ENCODE results near the gene CECR2. TPM values are rescaled to one million over a fixed set of nuclear protein-coding genes. Genes with fewer than 3 reads are reported as not detected.

Gene CECR2
- total RNA-seq, 1 donor from 2014 or later = 1.4 TPM

- no peak overlapping the region for H3K27ac ChIP-seq
- H3K27me3 ChIP-seq = no peaks in the 10 kb centered on the region
- no peaks in the 10 kb centered on the region for H3K4me1 ChIP-seq
- no peaks in the 10 kb centered on the region for H3K9me3 ChIP-seq
- intact Hi-C loops (cut with DNase I) = no loop called here
- H3K4me3 ChIP-seq = no peak overlapping the region
- H3K36me3 ChIP-seq = no peaks in the 10 kb centered on the region
- no peak for DNase-seq (ENCODE audit: low spot score in 2 of 2)
- TF ChIP-seq, protein P1, sequence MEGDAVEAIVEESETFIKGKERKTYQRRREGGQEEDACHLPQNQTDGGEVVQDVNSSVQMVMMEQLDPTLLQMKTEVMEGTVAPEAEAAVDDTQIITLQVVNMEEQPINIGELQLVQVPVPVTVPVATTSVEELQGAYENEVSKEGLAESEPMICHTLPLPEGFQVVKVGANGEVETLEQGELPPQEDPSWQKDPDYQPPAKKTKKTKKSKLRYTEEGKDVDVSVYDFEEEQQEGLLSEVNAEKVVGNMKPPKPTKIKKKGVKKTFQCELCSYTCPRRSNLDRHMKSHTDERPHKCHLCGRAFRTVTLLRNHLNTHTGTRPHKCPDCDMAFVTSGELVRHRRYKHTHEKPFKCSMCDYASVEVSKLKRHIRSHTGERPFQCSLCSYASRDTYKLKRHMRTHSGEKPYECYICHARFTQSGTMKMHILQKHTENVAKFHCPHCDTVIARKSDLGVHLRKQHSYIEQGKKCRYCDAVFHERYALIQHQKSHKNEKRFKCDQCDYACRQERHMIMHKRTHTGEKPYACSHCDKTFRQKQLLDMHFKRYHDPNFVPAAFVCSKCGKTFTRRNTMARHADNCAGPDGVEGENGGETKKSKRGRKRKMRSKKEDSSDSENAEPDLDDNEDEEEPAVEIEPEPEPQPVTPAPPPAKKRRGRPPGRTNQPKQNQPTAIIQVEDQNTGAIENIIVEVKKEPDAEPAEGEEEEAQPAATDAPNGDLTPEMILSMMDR (IDR thresholded peaks at IDR 0.05) = no peak
These were observed 34.6 kb downstream of the CECR2 start for GRCh38 chr22:17403906-17404305.

GRCh38 chr22:17407643-17408042 is 38.4 kb downstream of the CECR2 start:
- Histone ChIP-seq H3K27me3 (no peaks in the 10 kb centered on the region), H3K4me3 (no peak overlapping the region), H3K27ac (no peak overlapping the region), H3K4me1 (no peaks in the 10 kb centered on the region), H3K9me3 (no peaks in the 10 kb centered on the region), H3K36me3 (no peaks in the 10 kb centered on the region)
- intact Hi-C loops (cut with DNase I) = no loop called here
- no peak for DNase-seq (ENCODE audit: low spot score in 2 of 2)
- TF ChIP-seq, protein P1 (IDR thresholded peaks at IDR 0.05) = no peak

GRCh38 chr22:17410576-17410975 is 41.3 kb downstream of the CECR2 start:
- H3K4me1 ChIP-seq = no peaks in the 10 kb centered on the region
- H3K4me3 ChIP-seq = no peak overlapping the region
- DNase-seq (ENCODE audit: low spot score in 2 of 2) = no peak
- intact Hi-C loops (cut with DNase I) = no loop called here
- no peak overlapping the region for H3K27ac ChIP-seq
- H3K27me3 ChIP-seq = no peaks in the 10 kb centered on the region
- no peaks in the 10 kb centered on the region for H3K9me3 ChIP-seq
- TF ChIP-seq, protein P1 (IDR thresholded peaks at IDR 0.05) = no peak
- no peaks in the 10 kb centered on the region for H3K36me3 ChIP-seq

- intact Hi-C loops (cut with DNase I) = no loop called here
- no peak overlapping the region for H3K4me3 ChIP-seq
- H3K27me3 ChIP-seq = no peaks in the 10 kb centered on the region
- TF ChIP-seq, protein P1 (IDR thresholded peaks at IDR 0.05) = no peak
- H3K9me3 ChIP-seq = no peaks in the 10 kb centered on the region
- H3K4me1 ChIP-seq = no peaks in the 10 kb centered on the region
- H3K27ac ChIP-seq = no peak overlapping the region
- DNase-seq (ENCODE audit: low spot score in 2 of 2) = no peak
- H3K36me3 ChIP-seq = no peaks in the 10 kb centered on the region
These were observed 42.0 kb downstream of the CECR2 start for GRCh38 chr22:17411213-17411612.

DNA sequence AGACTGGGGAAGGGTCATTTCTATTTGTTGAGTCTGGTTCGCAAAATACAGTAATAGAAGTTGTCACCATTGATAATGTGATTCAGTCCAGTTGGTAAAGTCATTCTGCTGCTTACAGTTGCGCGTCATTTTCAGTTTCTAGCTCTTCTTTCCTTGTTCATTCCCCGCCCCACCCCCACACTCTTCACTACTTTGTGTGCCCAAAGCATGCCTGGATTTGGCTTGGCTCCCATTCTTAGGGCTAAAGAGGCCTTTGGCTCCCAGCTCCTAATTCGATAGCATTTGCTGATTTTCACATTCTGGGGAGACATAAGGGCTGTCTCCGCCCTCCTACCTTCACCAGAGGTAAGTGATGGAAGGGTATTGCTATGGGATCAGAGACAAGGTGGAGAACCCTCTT is 43.0 kb downstream of the CECR2 start:
- Histone ChIP-seq H3K27me3 (no peaks in the 10 kb centered on the region), H3K4me1 (no peaks in the 10 kb centered on the region), H3K36me3 (no peaks in the 10 kb centered on the region), H3K27ac (no peak overlapping the region), H3K4me3 (no peak overlapping the region), H3K9me3 (no peaks in the 10 kb centered on the region)
- DNase-seq (ENCODE audit: low spot score in 2 of 2) = no peak
- TF ChIP-seq, protein P1 (IDR thresholded peaks at IDR 0.05) = no peak
- intact Hi-C loops (cut with DNase I) = no loop called here

DNA sequence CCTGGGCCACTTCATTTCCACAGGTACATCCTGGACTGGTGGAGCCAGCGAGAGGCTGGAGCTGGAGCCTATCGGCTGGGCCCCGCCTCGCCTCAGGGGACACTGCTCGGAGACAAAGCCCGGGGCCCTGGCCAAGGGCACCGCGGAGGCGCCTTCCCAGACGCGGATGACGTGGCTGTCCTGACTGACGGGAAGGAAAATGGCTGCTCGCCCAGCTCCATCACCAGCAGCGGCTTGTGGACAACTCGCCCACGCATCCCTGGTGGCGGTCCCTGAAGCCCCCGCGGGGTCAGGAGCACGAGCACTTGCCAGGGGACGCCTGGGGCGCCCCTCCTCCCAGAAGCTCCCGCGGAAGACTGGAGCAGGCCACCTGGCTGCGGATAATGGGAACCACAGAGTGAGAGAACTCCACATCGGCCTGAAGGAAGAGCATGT is 49.6 kb downstream of the CECR2 start:
- Histone ChIP-seq H3K36me3 (no peaks in the 10 kb centered on the region), H3K4me3 (no peak overlapping the region), H3K27me3 (no peaks in the 10 kb centered on the region), H3K27ac (no peak overlapping the region), H3K9me3 (no peaks in the 10 kb centered on the region), H3K4me1 (no peaks in the 10 kb centered on the region)
- TF ChIP-seq, protein P1 (IDR thresholded peaks at IDR 0.05) = no peak
- intact Hi-C loops (cut with DNase I) = no loop called here
- DNase-seq (ENCODE audit: low spot score in 2 of 2) = no peak

Measured in ascending aorta (tissue), 2 donors.